HG02981 (cell line): ENCODE data around the gene SPOPL.
"Not testable (repeated sequence)": the region's sequence is repeated elsewhere in the genome, so short reads cannot be mapped to it uniquely, and the experiment has no call there.

Experiments
- ATAC-seq: cut with Tn5 transposase; IDR thresholded peaks from one replicate; pipeline ENCODE4 v1.9.1; 2021; ENCODE audit warnings: mild to moderate bottlenecking, moderate library complexity; ENCODE audit not compliant: unreplicated experiment

SPOPL gene

GRCh38 chr2:138522556-138522955, 21.0 kb downstream of the SPOPL start:
- ATAC-seq: peak; percentile 55

DNA sequence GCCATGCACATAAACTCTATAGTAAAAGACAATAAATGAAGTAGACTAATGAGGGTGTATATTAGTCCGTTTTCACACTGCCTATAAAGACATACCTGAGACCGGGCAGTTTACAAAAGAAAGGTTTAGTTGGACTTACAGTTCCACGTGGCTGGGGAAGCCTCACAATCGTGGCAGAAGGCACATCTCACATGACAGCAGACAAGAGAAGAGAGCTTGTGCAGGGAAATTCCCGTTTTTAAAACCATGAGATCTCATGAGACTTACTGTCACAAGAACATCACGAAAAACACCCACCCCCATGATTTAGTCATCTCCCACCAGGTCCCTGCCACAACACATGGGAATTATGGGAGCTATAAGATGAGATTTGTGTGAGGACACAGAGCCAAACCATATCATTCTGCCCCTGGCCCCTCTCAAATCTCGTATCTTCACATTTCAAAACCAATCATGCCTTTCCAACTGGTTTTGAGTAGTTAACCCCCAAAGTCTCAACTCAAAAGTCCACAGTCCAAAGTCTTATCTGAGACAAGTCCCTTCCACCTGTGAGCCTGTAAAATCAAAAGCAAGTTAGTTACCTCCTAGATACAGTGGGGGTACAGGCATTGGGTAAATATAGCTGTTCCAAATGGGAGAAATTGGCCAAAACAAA, 21.6 kb downstream of the SPOPL start:
- peak; percentile 32 for ATAC-seq

GRCh38 chr2:138523673-138524042, 22.1 kb downstream of the SPOPL start:
- not testable (repeated sequence) for ATAC-seq

GRCh38 chr2:138524353-138524752, 22.8 kb downstream of the SPOPL start:
- ATAC-seq: not testable (repeated sequence)

DNA sequence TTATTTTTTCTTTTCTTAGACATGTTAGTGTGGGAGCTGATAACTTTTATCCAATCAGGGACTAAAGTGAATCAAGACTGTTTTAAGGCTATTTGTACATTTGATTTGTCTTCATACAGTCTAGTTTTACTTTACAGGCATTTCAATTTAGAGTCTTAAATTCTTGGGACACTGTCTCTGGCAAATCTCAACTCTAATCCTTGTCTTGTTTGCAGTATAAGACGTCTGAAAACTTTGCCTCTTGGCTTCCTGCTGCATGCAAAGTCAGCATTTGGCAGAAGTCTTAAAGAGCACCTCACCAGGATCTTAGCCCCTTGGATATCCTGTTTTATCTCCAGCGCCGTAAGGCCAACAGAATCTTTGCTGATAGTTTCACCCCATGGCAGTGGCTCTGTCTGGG, 30.3 kb downstream of the SPOPL start:
- ATAC-seq: no peak

DNA sequence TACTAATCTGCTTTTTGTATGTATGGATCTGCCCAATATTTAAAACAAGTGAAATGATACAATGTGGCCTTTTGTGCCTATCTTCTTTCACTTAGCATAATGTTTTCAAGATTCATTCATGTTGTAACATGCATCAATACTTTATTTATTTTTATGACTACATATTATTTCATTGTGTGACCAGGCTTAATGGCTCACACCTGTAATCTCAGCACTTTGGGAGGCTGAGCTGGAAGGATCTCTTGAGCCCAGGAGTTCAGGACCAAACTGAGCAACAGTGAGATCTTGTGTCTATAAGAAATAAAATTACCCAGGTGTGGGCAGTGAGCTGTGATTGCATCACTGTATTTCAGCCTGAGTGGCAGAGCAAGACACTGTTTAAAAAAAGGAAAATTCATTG, 33.2 kb downstream of the SPOPL start:
- no peak for ATAC-seq

DNA sequence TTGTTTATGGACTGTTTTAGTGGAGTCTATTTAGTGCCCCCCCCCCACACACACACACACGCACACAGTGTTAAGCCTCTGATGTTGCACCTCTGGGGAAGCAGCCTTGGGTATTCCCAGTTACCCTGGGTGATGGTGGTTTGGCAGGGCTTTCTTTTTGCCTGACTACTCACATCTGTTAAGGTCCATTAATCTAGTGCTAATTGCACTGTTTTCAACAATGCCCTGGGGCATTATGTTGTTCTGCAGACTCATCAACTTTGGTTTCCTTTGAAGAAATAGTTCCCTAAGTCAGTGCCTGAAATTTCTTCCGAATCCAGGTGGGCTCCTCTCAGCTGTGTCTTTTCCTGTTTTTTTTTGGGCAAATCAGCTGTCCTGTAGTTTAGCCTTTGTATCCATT, 34.7 kb downstream of the SPOPL start:
- ATAC-seq: peak; percentile 81

- no peak for ATAC-seq
Measured at GRCh38 chr2:138536740-138537139, 35.2 kb downstream of the SPOPL start.

GRCh38 chr2:138537170-138537915, 35.8 kb downstream of the SPOPL start:
- ATAC-seq: no peak

- ATAC-seq: not testable (repeated sequence)
Measured at GRCh38 chr2:138544206-138544605, 42.6 kb downstream of the SPOPL start.

DNA sequence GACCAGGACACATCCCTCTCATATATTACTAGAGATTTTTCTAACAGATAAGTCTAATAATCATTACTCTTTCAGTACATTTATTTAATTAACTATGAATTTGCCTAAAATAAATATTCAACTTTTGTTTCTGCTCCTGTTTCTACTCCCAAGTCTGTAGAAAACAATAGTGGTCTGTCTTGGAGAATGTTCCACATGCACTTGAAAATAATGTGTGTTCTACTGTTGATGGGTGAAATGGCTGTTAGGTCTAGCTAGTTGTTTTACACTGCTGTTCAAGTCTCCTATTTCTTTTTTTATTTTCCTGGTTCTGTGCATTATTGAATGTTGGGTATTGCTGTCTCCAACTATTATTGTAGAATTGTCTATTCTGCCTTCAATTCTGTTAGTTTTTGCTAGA, 47.2 kb downstream of the SPOPL start:
- ATAC-seq: no peak

DNA sequence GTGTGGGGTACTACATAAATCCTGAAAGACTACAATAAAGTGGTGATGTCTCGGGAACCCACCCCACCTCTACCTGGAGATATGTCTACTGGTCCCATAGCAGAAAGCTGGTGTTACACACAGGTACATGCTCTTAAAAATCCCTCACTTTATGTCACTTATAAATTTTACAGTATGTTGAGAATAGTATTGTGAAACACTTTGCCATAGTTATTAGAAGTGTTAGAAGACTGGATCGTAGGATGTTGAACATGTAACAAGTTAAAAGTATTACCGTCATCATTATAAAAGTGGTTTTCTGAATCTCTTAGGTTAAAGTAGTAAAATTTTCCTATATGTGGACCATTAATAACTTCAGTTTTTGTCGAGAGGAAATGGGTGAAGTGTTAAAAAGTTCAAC, 48.6 kb downstream of the SPOPL start:
- ATAC-seq: no peak

DNA sequence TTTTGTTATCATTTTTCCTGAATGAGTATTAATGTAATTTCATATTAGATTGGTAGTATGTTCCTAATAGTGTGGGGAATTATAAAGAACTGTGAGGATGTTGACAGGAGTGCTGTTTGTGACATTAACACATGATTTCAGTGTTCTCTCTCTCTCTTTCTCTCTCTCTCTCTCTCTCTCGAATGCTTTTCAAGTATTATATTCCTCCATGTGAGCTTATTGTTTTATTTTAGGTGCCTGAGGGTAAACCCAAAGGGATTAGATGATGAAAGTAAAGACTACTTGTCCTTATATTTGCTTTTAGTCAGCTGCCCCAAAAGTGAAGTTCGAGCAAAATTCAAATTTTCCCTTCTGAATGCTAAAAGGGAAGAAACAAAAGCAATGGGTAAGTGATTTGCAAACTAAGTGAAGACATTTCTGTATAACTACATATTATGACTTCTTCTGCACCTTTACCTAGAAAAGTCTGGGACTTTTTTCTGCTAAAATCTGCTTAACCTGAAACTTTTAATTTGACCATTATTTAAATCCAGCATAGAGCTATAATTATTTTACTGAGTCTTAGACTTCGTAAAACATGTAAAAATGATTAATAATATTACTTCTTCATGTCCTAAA, 49.2 kb downstream of the SPOPL start:
- ATAC-seq: no peak

- no peak for ATAC-seq
Measured at GRCh38 chr2:138554123-138554522, 52.6 kb downstream of the SPOPL start.

DNA sequence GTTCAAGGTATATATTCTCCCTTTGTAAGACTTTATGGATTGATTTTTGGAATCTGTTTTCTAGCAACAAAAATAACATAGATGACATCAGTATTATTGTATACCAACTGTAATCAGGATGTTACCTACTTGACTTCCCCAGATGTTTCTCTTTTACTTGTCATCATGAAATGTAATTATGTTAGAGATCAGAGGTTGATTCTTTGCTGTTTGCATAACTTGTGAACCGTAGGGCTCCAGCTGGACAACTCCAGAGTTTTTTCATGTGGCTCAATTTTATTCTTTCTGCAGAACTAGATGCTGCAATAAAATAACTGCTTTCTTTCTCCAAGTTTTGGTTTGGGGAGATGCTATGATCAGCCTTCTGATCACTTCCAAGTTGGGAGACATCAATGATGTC, 58.1 kb downstream of the SPOPL start:
- ATAC-seq: no peak

DNA sequence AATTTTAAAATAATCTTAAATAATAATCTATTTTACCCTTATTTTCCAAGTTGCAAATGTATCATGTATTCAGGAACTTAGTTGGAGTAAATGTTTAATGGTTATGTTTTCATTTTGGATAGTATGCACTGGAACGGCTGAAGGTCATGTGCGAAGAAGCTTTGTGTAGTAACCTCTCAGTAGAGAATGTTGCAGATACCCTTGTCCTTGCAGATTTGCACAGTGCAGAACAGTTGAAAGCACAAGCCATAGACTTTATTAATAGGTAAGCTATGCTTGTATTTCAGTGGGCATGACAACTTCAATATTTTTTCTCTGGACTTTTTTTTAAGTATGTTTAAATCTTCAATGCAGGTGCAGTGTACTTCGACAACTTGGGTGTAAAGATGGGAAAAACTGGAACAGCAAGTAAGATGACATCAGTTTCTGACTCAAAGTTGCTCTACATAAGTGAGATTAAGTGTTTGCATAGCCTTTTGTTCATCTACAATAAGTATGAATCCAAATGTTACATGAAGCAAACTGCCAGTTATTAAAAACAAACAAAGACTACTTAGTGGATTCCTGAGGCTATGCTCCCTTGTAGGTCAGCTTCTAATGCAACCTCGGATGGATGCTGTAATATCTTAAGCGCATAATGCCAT, 63.1 kb downstream of the SPOPL start:
- ATAC-seq: no peak

DNA sequence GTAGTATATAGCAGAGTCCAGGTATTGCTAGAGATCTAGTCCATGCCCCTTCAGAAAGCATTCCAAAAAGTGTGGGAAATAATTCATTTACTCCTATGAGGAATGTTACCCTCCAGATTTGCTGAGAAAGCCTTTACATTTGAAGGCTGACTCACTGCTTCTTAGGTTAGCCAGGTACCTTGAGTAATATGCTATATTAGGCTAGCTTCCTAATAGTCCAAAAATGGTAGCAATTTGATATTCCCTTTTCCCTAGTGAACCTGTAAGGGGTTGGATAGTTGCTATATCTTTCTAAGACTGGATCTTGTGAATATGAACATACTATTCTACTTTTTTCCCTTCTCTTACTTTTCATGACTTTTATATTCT, 63.6 kb downstream of the SPOPL start:
- no peak for ATAC-seq

- no peak for ATAC-seq
Measured at GRCh38 chr2:138572318-138572717, 70.7 kb downstream of the SPOPL start.

- no peak for ATAC-seq
Measured at GRCh38 chr2:138577066-138577465, 75.5 kb downstream of the SPOPL start.

- ATAC-seq: no peak
Measured at GRCh38 chr2:138579556-138579955, 78.0 kb downstream of the SPOPL start.

- ATAC-seq: no peak
Measured at GRCh38 chr2:138581909-138582308, 80.3 kb downstream of the SPOPL start.

DNA sequence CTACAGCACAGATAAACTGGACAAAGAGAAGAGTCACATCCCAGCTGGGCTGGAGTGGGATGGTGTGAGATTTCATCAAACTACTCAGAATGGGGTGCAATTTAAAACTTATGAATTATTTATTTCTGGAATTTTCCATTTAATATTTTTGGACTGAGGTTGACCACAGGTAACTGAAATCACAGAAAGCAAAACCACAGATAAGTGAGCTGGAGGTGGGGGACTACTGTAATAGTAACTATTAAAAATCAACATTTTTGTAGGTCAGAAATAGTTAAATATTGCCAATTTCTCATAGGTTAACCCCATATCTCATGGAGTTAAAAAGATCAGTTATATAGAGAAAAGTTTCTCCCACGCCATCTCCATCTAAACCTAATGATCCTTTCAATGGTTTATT, 88.1 kb downstream of the SPOPL start:
- no peak for ATAC-seq
